HCT116 (cell line): ENCODE measurements around the gene CHSY1. TPM values are rescaled to one million over a fixed set of nuclear protein-coding genes. Genes with fewer than 3 reads are reported as not detected.

Experiments used
- ATAC-seq: fragments of 200-7000 bp; cut with Tn5 transposase; 2 replicates; pipeline ENCODE4 v1.9.1; 2020; ENCODE audit warnings: mild to moderate bottlenecking, moderate library complexity
- BruUV-seq: library from RNA; stranded (reverse); fragments of 400-500 nt; replicated peaks from 2 replicates; lab custom pipeline; 2021; lab: Mats Ljungman, UMichigan
- CTCF ChIA-PET: fragments of 300-600 bp; sonication (Branson Sonifier 250); formaldehyde crosslinking; loops from one replicate; lab custom pipeline; 2021; ENCODE audit warnings: antibody characterized with exemption; lab: Charles Lee
- POLR2A ChIA-PET: fragments of 300-600, 350-600 bp; sonication (Branson Sonifier 250); formaldehyde crosslinking; loops from one replicate; lab custom pipeline; 2021; ENCODE audit warnings: antibody characterized with exemption; lab: Charles Lee
- RAD21 ChIA-PET, 2 experiments: fragments of 300-600 bp; sonication (Branson Sonifier 250); formaldehyde crosslinking; loops; one replicate each; lab custom pipeline; 2023; ENCODE audit warnings: low total read pairs in 2 of 2; ENCODE audit not compliant: uncharacterized antibody in 2 of 2, unreplicated experiment in 2 of 2, low non-redundant PET in 1 of 2; lab: Charles Lee
- DNase-seq: peaks from one replicate; pipeline ENCODE4 v3.0.0-alpha.2; 2010; ENCODE audit warnings: low read depth, low spot score
- H2AFZ ChIP-seq: fragments of 200-600 bp; shearing (Covaris generic), sonication (generic); 2 replicates; pipeline ENCODE4 v1.6.1; 2017; ENCODE audit warnings: low read depth, mixed run types, mixed read lengths, antibody characterized with exemption, low read length; ENCODE audit not compliant: poor library complexity, severe bottlenecking
- H3K27ac ChIP-seq: 2 replicates; pipeline ENCODE4 v1.5.1; 2012; ENCODE audit warnings: low read depth, low read length
- H3K27me3 ChIP-seq: fragments of 200-600 bp; sonication (generic); 2 replicates; pipeline ENCODE4 v1.6.1; 2016; ENCODE audit warnings: mixed run types, low read length, mixed read lengths; ENCODE audit not compliant: insufficient read depth
- H3K36me3 ChIP-seq, 2 experiments: fragments of 200-500 bp in 1 of 2; fragments of 200-600 bp in 1 of 2; sonication (Bioruptor generic) in 1 of 2; sonication (generic) in 1 of 2; 2 replicates each; pipeline versions ENCODE4 v1.5.1 to v1.6.1; 2014 to 2016; ENCODE audit warnings: low read length in 2 of 2, inconsistent platforms in 1 of 2, mixed read lengths in 1 of 2, mixed run types in 1 of 2; ENCODE audit not compliant: insufficient read depth in 2 of 2, control insufficient read depth in 1 of 2
- H3K4me1 ChIP-seq, 2 experiments: fragments of 200-600 bp in 1 of 2; sonication (generic) in 1 of 2; 2 replicates each; pipeline versions ENCODE4 v1.5.1 to v1.6.1; 2012 to 2017; ENCODE audit warnings: low read length in 2 of 2, inconsistent platforms in 1 of 2, mild to moderate bottlenecking in 1 of 2, mixed read lengths in 1 of 2, mixed run types in 1 of 2, moderate library complexity in 1 of 2; ENCODE audit not compliant: insufficient read depth in 2 of 2, control insufficient read depth in 1 of 2
- H3K4me2 ChIP-seq: fragments of 200-600 bp; sonication (generic); 2 replicates; pipeline ENCODE4 v1.6.1; 2017; ENCODE audit warnings: mixed run types, low read length, mixed read lengths
- H3K4me3 ChIP-seq, 2 experiments: fragments of 200-600 bp in 1 of 2; sonication (generic) in 1 of 2; replicated peaks in 1 of 2; 2 replicates each; pipeline ENCODE4 v1.5.1; 2011 to 2016; ENCODE audit warnings: low read length in 2 of 2, control low read depth in 1 of 2, low read depth in 1 of 2, mild to moderate bottlenecking in 1 of 2, mixed read lengths in 1 of 2, mixed run types in 1 of 2
- H3K79me2 ChIP-seq: fragments of 200-600 bp; sonication (generic); 2 replicates; pipeline ENCODE4 v1.6.1; 2017; ENCODE audit warnings: mild to moderate bottlenecking, mixed run types, low read length, moderate library complexity, mixed read lengths; ENCODE audit not compliant: insufficient read depth
- H3K9ac ChIP-seq: fragments of 200-600 bp; sonication (generic); 2 replicates; pipeline ENCODE4 v1.6.1; 2016; ENCODE audit warnings: low read length, mixed read lengths
- H3K9me2 ChIP-seq: fragments of 200-600 bp; sonication (generic), shearing (Covaris generic); 2 replicates; pipeline ENCODE4 v1.6.1; 2017; ENCODE audit warnings: mixed run types, mild to moderate bottlenecking, moderate library complexity; ENCODE audit not compliant: insufficient read depth
- H3K9me3 ChIP-seq, 2 experiments: fragments of 200-500 bp in 1 of 2; fragments of 200-600 bp in 1 of 2; sonication (Bioruptor generic) in 1 of 2; sonication (generic) in 1 of 2; 2 replicates each; pipeline ENCODE4 v1.6.1; 2014 to 2017; ENCODE audit warnings: low read length in 2 of 2, mixed read lengths in 2 of 2, inconsistent platforms in 1 of 2, low read depth in 1 of 2, mild to moderate bottlenecking in 1 of 2, mixed run types in 1 of 2, moderate library complexity in 1 of 2; ENCODE audit not compliant: control insufficient read depth in 1 of 2, insufficient read depth in 1 of 2
- H4K20me1 ChIP-seq: fragments of 200-600 bp; sonication (generic), shearing (Covaris generic); 2 replicates; pipeline ENCODE4 v1.6.1; 2017; ENCODE audit warnings: mixed run types, mild to moderate bottlenecking, moderate library complexity; ENCODE audit not compliant: insufficient read depth
- ATF3 ChIP-seq: IDR thresholded peaks from 2 replicates; pipeline ENCODE4 v1.6.1; 2012
- CBX3 ChIP-seq: IDR thresholded peaks from 2 replicates; pipeline ENCODE4 v1.6.1; 2012; ENCODE audit warnings: low read depth
- CEBPB ChIP-seq: IDR thresholded peaks from 2 replicates; pipeline ENCODE4 v1.6.1; 2012; ENCODE audit warnings: low read depth
- EZH2 ChIP-seq: fragments of 200-600 bp; sonication (generic); IDR thresholded peaks from 2 replicates; pipeline ENCODE4 v1.6.1; 2017; ENCODE audit warnings: antibody characterized with exemption, mixed run types
- FOSL1 ChIP-seq: IDR thresholded peaks from 2 replicates; pipeline ENCODE4 v1.6.1; 2012; ENCODE audit warnings: low read depth
- JUND ChIP-seq: IDR thresholded peaks from 2 replicates; pipeline ENCODE4 v1.6.1; 2012
- POLR2AphosphoS5 ChIP-seq: IDR thresholded peaks from 2 replicates; pipeline ENCODE4 v1.6.1; 2011; ENCODE audit warnings: mild to moderate bottlenecking, low read depth, low read length, moderate library complexity
- RAD21 ChIP-seq: IDR thresholded peaks from 2 replicates; pipeline ENCODE4 v1.6.1; 2012; ENCODE audit warnings: low read depth, mild to moderate bottlenecking
- SIN3A ChIP-seq: IDR thresholded peaks from 2 replicates; pipeline ENCODE4 v1.6.1; 2012; ENCODE audit warnings: low read depth
- SP1 ChIP-seq: IDR thresholded peaks from 2 replicates; pipeline ENCODE4 v1.6.1; 2012; ENCODE audit warnings: low read depth
- SRF ChIP-seq: IDR thresholded peaks from 2 replicates; pipeline ENCODE4 v1.6.1; 2012; ENCODE audit warnings: low read depth
- YY1 ChIP-seq: IDR thresholded peaks from 2 replicates; pipeline ENCODE4 v1.6.1; 2011; ENCODE audit warnings: low read length, low read depth, moderate library complexity, mild to moderate bottlenecking; ENCODE audit not compliant: insufficient replicate concordance; ENCODE audit errors: extremely low read depth
- ZFX ChIP-seq: fragments of 450-650 bp; IDR thresholded peaks from 2 replicates; pipeline ENCODE4 v1.6.1; 2017
- intact Hi-C: fragments of 100-400 bp; cut with micrococcal nuclease; formaldehyde crosslinking; loops from 2 replicates; pipeline ENCODE4 v1.10.0; 2022
- total RNA-seq: library from RNA; stranded (reverse); gene quantifications from one replicate; pipeline ENCODE4 v1.2.1, GENCODE V29; 2021; ENCODE audit not compliant: unreplicated experiment
- TF ChIP-seq, protein P1 (sequence below): IDR thresholded peaks from 2 replicates; pipeline ENCODE4 v1.6.1; 2012
- TF ChIP-seq, protein P2 (sequence below): IDR thresholded peaks from 2 replicates; pipeline ENCODE4 v1.6.1; 2012; ENCODE audit warnings: low read depth
- TF ChIP-seq, protein P3 (sequence below), 3 experiments: fragments of 200-600 bp in 1 of 3; sonication (generic) in 1 of 3; IDR thresholded peaks in 2 of 3; conservative IDR thresholded peaks in 1 of 3; 2 replicates each; pipeline ENCODE4 v1.5.1; 2012 to 2017; ENCODE audit warnings: low read depth in 2 of 3, low read length in 2 of 3, antibody characterized with exemption in 1 of 3, borderline replicate concordance in 1 of 3, control low read depth in 1 of 3, mild to moderate bottlenecking in 1 of 3, mixed read lengths in 1 of 3, mixed run types in 1 of 3, moderate library complexity in 1 of 3; ENCODE audit not compliant: insufficient read depth in 1 of 3

The CHSY1 gene
- total RNA-seq, 1 experiment from 2014 or later: 25.4 TPM

DNA sequence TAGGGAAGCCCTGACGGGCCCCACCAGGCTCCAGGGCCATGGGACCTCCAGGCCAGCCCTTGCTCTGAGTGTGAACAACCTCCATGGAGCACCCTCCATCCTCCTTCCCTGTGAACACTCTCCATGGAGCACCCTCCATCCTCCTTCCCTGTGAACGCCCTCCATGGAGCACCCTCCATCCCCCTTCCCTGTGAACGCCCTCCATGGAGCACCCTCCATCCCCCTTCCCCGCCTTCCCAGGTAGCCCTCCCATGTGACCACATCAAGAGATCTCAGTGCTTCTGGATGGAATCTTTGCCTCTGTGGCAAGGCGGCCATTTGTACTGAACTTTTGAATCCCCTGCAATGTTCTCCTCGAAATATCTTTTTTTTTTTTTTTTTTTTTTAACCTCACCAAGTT, 66.5 kb downstream of the CHSY1 start:
- Histone ChIP-seq H3K4me3 (no peak overlapping the region), H3K4me1 (no peaks in the 10 kb centered on the region), H3K4me2 (no peak overlapping the region), H3K27me3 (no peaks in the 10 kb centered on the region), H4K20me1 (peaks cover 10% of the 10 kb centered on the region; the same call in 1 of the 2 replicates), H3K9ac (no peak overlapping the region), H3K79me2 (peaks cover 89% of the 10 kb centered on the region), H3K9me3 (no peaks in the 10 kb centered on the region), H3K27ac (no peak overlapping the region), H2AFZ (no peak overlapping the region), H3K9me2 (no peaks in the 10 kb centered on the region), H3K36me3 (no peaks in the 10 kb centered on the region)
- RAD21 ChIA-PET: no interaction called here
- DNase-seq: no peak
- ATAC-seq: no peak
- intact Hi-C loops: no loop called here
- CTCF ChIA-PET: no interaction called here
- TF ChIP-seq YY1 (no peak), EZH2 (no peak), POLR2AphosphoS5 (no peak), ZFX (no peak), SP1 (no peak), JUND (no peak), FOSL1 (no peak), SIN3A (no peak), CEBPB (no peak), ATF3 (no peak), RAD21 (no peak)
- no TSS peak for BruUV-seq
- POLR2A ChIA-PET: no interaction called here

DNA sequence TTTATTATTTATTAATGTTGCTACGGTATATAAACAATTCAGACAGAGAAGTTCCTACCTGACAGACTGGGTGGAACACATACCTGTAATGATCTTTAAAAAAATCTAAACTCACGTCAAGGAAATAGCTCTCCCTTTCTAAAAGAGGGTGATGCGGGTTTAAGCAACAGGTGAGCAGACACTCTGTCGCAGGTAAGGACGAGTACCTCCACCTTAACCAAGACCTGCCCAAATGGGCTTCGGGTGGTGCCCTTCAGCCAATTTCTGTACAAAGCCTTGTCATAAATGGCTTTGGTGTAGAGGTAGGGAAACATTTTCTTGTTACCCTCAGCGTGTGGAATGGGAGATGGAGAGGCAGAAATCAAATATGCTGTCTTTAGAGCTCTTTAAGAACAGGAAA, 67.0 kb downstream of the CHSY1 start:
- no peak overlapping the region for H3K4me3 ChIP-seq
- ChIA-PET RAD21 (no interaction called here), POLR2A (no interaction called here), CTCF (no interaction called here)
- no peak for ATAC-seq
- DNase-seq: no peak
- intact Hi-C loops: no loop called here
- no TSS peak for BruUV-seq
- H3K36me3 ChIP-seq: no peaks in the 10 kb centered on the region
- H3K27me3 ChIP-seq: no peaks in the 10 kb centered on the region
- no peaks in the 10 kb centered on the region for H3K9me2 ChIP-seq
- H4K20me1 ChIP-seq: peaks cover 10% of the 10 kb centered on the region; the same call in 1 of the 2 replicates
- H3K27ac ChIP-seq: no peak overlapping the region
- no peaks in the 10 kb centered on the region for H3K9me3 ChIP-seq
- H3K79me2 ChIP-seq: peaks cover 89% of the 10 kb centered on the region
- H3K4me1 ChIP-seq: no peaks in the 10 kb centered on the region
- H3K9ac ChIP-seq: no peak overlapping the region
- H3K4me2 ChIP-seq: no peak overlapping the region
- no peak overlapping the region for H2AFZ ChIP-seq
- no peak for TF ChIP-seq FOSL1
- TF ChIP-seq YY1: no peak
- TF ChIP-seq EZH2: no peak
- TF ChIP-seq SP1: no peak
- TF ChIP-seq, protein P1, sequence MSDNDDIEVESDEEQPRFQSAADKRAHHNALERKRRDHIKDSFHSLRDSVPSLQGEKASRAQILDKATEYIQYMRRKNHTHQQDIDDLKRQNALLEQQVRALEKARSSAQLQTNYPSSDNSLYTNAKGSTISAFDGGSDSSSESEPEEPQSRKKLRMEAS: no peak
- TF ChIP-seq, protein P2, sequence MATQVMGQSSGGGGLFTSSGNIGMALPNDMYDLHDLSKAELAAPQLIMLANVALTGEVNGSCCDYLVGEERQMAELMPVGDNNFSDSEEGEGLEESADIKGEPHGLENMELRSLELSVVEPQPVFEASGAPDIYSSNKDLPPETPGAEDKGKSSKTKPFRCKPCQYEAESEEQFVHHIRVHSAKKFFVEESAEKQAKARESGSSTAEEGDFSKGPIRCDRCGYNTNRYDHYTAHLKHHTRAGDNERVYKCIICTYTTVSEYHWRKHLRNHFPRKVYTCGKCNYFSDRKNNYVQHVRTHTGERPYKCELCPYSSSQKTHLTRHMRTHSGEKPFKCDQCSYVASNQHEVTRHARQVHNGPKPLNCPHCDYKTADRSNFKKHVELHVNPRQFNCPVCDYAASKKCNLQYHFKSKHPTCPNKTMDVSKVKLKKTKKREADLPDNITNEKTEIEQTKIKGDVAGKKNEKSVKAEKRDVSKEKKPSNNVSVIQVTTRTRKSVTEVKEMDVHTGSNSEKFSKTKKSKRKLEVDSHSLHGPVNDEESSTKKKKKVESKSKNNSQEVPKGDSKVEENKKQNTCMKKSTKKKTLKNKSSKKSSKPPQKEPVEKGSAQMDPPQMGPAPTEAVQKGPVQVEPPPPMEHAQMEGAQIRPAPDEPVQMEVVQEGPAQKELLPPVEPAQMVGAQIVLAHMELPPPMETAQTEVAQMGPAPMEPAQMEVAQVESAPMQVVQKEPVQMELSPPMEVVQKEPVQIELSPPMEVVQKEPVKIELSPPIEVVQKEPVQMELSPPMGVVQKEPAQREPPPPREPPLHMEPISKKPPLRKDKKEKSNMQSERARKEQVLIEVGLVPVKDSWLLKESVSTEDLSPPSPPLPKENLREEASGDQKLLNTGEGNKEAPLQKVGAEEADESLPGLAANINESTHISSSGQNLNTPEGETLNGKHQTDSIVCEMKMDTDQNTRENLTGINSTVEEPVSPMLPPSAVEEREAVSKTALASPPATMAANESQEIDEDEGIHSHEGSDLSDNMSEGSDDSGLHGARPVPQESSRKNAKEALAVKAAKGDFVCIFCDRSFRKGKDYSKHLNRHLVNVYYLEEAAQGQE: no peak
- TF ChIP-seq JUND: no peak
- TF ChIP-seq SRF: no peak
- TF ChIP-seq CEBPB: no peak
- TF ChIP-seq, protein P3, sequence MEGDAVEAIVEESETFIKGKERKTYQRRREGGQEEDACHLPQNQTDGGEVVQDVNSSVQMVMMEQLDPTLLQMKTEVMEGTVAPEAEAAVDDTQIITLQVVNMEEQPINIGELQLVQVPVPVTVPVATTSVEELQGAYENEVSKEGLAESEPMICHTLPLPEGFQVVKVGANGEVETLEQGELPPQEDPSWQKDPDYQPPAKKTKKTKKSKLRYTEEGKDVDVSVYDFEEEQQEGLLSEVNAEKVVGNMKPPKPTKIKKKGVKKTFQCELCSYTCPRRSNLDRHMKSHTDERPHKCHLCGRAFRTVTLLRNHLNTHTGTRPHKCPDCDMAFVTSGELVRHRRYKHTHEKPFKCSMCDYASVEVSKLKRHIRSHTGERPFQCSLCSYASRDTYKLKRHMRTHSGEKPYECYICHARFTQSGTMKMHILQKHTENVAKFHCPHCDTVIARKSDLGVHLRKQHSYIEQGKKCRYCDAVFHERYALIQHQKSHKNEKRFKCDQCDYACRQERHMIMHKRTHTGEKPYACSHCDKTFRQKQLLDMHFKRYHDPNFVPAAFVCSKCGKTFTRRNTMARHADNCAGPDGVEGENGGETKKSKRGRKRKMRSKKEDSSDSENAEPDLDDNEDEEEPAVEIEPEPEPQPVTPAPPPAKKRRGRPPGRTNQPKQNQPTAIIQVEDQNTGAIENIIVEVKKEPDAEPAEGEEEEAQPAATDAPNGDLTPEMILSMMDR (IDR thresholded peaks at IDR 0.05 in 2 of 3, conservative IDR thresholded peaks at IDR 0.05 in 1 of 3; ENCODE audit: borderline replicate concordance in 1 of 3, insufficient read depth in 1 of 3, low read depth in 2 of 3, low read length in 2 of 3): no peak
- TF ChIP-seq CBX3: no peak
